ENCODE data around the gene MT4.

DNA sequence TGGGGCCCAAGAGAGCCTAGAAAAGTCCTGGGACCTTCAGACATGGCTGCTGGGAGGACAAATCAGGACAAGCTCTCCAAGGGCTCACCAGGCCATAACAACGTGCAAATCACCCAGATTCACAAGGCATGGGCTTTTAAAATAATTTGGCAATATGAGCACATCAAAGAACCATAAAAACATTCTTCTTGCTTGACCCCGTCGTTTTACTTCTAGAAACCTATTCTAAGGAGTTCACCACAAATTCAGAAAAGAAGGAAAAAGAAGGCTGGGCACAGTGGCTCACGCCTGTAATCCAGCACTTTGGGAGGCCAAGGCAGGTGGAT, 12.4 kb downstream of the MT4 start:
- no peak for TF ChIP-seq POLR2AphosphoS5 (IDR thresholded peaks at IDR 0.05; ENCODE audit: low read depth, low read length)
- no peak for TF ChIP-seq SIN3A (IDR thresholded peaks at IDR 0.05; ENCODE audit: borderline replicate concordance, insufficient read depth, low read length)

All from PFSK-1 (cell line).